ENCODE measurements around the gene GPALPP1.
"Not testable (repeated sequence)": the region's sequence is repeated elsewhere in the genome, so short reads cannot be mapped to it uniquely, and the experiment has no call there.

GPALPP1 gene

GRCh38 chr13:44989071-44989889 is at the start of gene GPALPP1, which contains the start of gene NUFIP1:
TSS of gene GPALPP1 (plus strand) at chr13:44989538. CDS start at chr13:44989655, 117 bp downstream.
TSS of gene NUFIP1 (minus strand) at chr13:44989471. CDS start at chr13:44989436, 35 bp downstream.
- Mint-ChIP-seq H3K27ac (peak within 1 kb of the TSS; percentile 97), H3K36me3 (ENCODE audit: low read depth) (peaks cover 6% of the 10 kb centered on the region), H3K4me3 (peak within 1 kb of the TSS; percentile 94), H3K27me3 (ENCODE audit: low read depth) (no peaks in the 10 kb centered on the region), H3K9me3 (no peaks in the 10 kb centered on the region), H3K4me1 (ENCODE audit: low read depth) (peaks cover 33% of the 10 kb centered on the region)

- H3K27me3 Mint-ChIP-seq (ENCODE audit: low read depth); H3K9me3 Mint-ChIP-seq; H3K4me1 Mint-ChIP-seq (ENCODE audit: low read depth); H3K27ac Mint-ChIP-seq; H3K4me3 Mint-ChIP-seq; H3K36me3 Mint-ChIP-seq (ENCODE audit: low read depth): not testable (repeated sequence)
Observed at GRCh38 chr13:44943411-44943810, 45.9 kb upstream of the GPALPP1 start.

- H3K36me3 Mint-ChIP-seq (ENCODE audit: low read depth) = peaks cover 3% of the 10 kb centered on the region
- no peak overlapping the region for H3K4me3 Mint-ChIP-seq
- no peak overlapping the region for H3K27ac Mint-ChIP-seq
- H3K27me3 Mint-ChIP-seq (ENCODE audit: low read depth) = no peaks in the 10 kb centered on the region
- no peaks in the 10 kb centered on the region for H3K4me1 Mint-ChIP-seq (ENCODE audit: low read depth)
- H3K9me3 Mint-ChIP-seq = no peaks in the 10 kb centered on the region
Observed at GRCh38 chr13:44951184-44951583, 38.2 kb upstream of the GPALPP1 start.

- H3K4me1 Mint-ChIP-seq (ENCODE audit: low read depth) = no peaks in the 10 kb centered on the region
- H3K27me3 Mint-ChIP-seq (ENCODE audit: low read depth) = no peaks in the 10 kb centered on the region
- H3K9me3 Mint-ChIP-seq = no peaks in the 10 kb centered on the region
- H3K36me3 Mint-ChIP-seq (ENCODE audit: low read depth) = peaks cover 3% of the 10 kb centered on the region
- no peak overlapping the region for H3K27ac Mint-ChIP-seq
- no peak overlapping the region for H3K4me3 Mint-ChIP-seq
Observed at GRCh38 chr13:44952671-44953070, 36.7 kb upstream of the GPALPP1 start.

GRCh38 chr13:44954224-44954623 is 35.1 kb upstream of the GPALPP1 start:
- Mint-ChIP-seq H3K27me3 (ENCODE audit: low read depth) (no peaks in the 10 kb centered on the region), H3K4me3 (no peak overlapping the region), H3K9me3 (no peaks in the 10 kb centered on the region), H3K36me3 (ENCODE audit: low read depth) (no peaks in the 10 kb centered on the region), H3K4me1 (ENCODE audit: low read depth) (no peaks in the 10 kb centered on the region), H3K27ac (no peak overlapping the region)

- H3K27ac Mint-ChIP-seq = no peak overlapping the region
- H3K27me3 Mint-ChIP-seq (ENCODE audit: low read depth) = no peaks in the 10 kb centered on the region
- H3K4me3 Mint-ChIP-seq = no peak overlapping the region
- H3K36me3 Mint-ChIP-seq (ENCODE audit: low read depth) = no peaks in the 10 kb centered on the region
- no peaks in the 10 kb centered on the region for H3K4me1 Mint-ChIP-seq (ENCODE audit: low read depth)
- no peaks in the 10 kb centered on the region for H3K9me3 Mint-ChIP-seq
Observed at GRCh38 chr13:44955406-44955805, 33.9 kb upstream of the GPALPP1 start.

GRCh38 chr13:44961997-44962396 is 27.3 kb upstream of the GPALPP1 start:
- H3K27ac Mint-ChIP-seq = no peak overlapping the region
- no peak overlapping the region for H3K4me3 Mint-ChIP-seq
- peaks cover 42% of the 10 kb centered on the region for H3K36me3 Mint-ChIP-seq (ENCODE audit: low read depth)
- no peaks in the 10 kb centered on the region for H3K27me3 Mint-ChIP-seq (ENCODE audit: low read depth)
- H3K4me1 Mint-ChIP-seq (ENCODE audit: low read depth) = peaks cover 2% of the 10 kb centered on the region
- peaks cover 18% of the 10 kb centered on the region for H3K9me3 Mint-ChIP-seq

GRCh38 chr13:44967704-44968433 is 21.5 kb upstream of the GPALPP1 start:
- Mint-ChIP-seq H3K9me3 (peaks cover 5% of the 10 kb centered on the region), H3K27ac (no peak overlapping the region), H3K4me3 (no peak overlapping the region), H3K36me3 (ENCODE audit: low read depth) (peaks cover 30% of the 10 kb centered on the region), H3K4me1 (ENCODE audit: low read depth) (peaks cover 3% of the 10 kb centered on the region), H3K27me3 (ENCODE audit: low read depth) (no peaks in the 10 kb centered on the region)

- Mint-ChIP-seq H3K4me1 (ENCODE audit: low read depth) (peaks cover 3% of the 10 kb centered on the region), H3K4me3 (no peak overlapping the region), H3K9me3 (no peaks in the 10 kb centered on the region), H3K27ac (no peak overlapping the region), H3K27me3 (ENCODE audit: low read depth) (no peaks in the 10 kb centered on the region), H3K36me3 (ENCODE audit: low read depth) (peaks cover 26% of the 10 kb centered on the region)
Observed at GRCh38 chr13:44968434-44968815, 20.9 kb upstream of the GPALPP1 start.

- H3K4me3 Mint-ChIP-seq = no peak overlapping the region
- H3K9me3 Mint-ChIP-seq = no peaks in the 10 kb centered on the region
- H3K27me3 Mint-ChIP-seq (ENCODE audit: low read depth) = no peaks in the 10 kb centered on the region
- peaks cover 3% of the 10 kb centered on the region for H3K4me1 Mint-ChIP-seq (ENCODE audit: low read depth)
- peaks cover 13% of the 10 kb centered on the region for H3K36me3 Mint-ChIP-seq (ENCODE audit: low read depth)
- no peak overlapping the region for H3K27ac Mint-ChIP-seq
Observed at GRCh38 chr13:44969551-44970484, 19.5 kb upstream of the GPALPP1 start.

GRCh38 chr13:44971656-44972595 is 17.4 kb upstream of the GPALPP1 start:
- no peaks in the 10 kb centered on the region for H3K9me3 Mint-ChIP-seq
- H3K4me3 Mint-ChIP-seq = no peak overlapping the region
- H3K27ac Mint-ChIP-seq = no peak overlapping the region
- H3K4me1 Mint-ChIP-seq (ENCODE audit: low read depth) = peaks cover 2% of the 10 kb centered on the region
- H3K36me3 Mint-ChIP-seq (ENCODE audit: low read depth) = peaks cover 4% of the 10 kb centered on the region
- H3K27me3 Mint-ChIP-seq (ENCODE audit: low read depth) = no peaks in the 10 kb centered on the region

GRCh38 chr13:44972956-44973581 is 16.3 kb upstream of the GPALPP1 start:
- Mint-ChIP-seq H3K36me3 (ENCODE audit: low read depth) (peaks cover 4% of the 10 kb centered on the region), H3K4me3 (no peak overlapping the region), H3K27ac (no peak overlapping the region), H3K4me1 (ENCODE audit: low read depth) (peaks cover 2% of the 10 kb centered on the region), H3K27me3 (ENCODE audit: low read depth) (no peaks in the 10 kb centered on the region), H3K9me3 (no peaks in the 10 kb centered on the region)

Measured in T-helper 1 cell treated with Interleukin-12 subunit alpha and Interleukin-12 subunit beta and Interleukin-4 antibody, amounts not matched to agents 30 μg/mL and 1 μg/mL, for 36 hours (primary cell).